Mucosa of descending colon (tissue), 3 donors: ENCODE results near the gene PFDN1. TPM values are rescaled to one million over a fixed set of nuclear protein-coding genes. Genes with fewer than 3 reads are reported as not detected.

ENCODE experiments used
- ATAC-seq: fragments of 200-7000 bp; cut with Tn5 transposase; one replicate; pipeline ENCODE4 v1.9.1; 2020; ENCODE audit warnings: mild to moderate bottlenecking, moderate library complexity
- DNase-seq, 3 donors: peaks; one replicate each; pipeline ENCODE4 v3.0.0-alpha.2; 2020
- H3K36me3 ChIP-seq: fragments of 200-600 bp; one replicate; pipeline ENCODE4 v1.8.0; 2021; ENCODE audit warnings: low read depth, mild to moderate bottlenecking
- H3K4me1 ChIP-seq: fragments of 200-600 bp; one replicate; pipeline ENCODE4 v1.8.0; 2021; ENCODE audit warnings: low read depth, mild to moderate bottlenecking
- H3K4me3 ChIP-seq: fragments of 200-600 bp; one replicate; pipeline ENCODE4 v1.8.0; 2021; ENCODE audit warnings: mild to moderate bottlenecking
- H3K9me3 ChIP-seq: fragments of 200-600 bp; one replicate; pipeline ENCODE4 v1.8.0; 2021; ENCODE audit warnings: mild to moderate bottlenecking
- intact Hi-C, 2 donors: fragments of 100-400 bp; cut with DNase I in 1 of 2; cut with micrococcal nuclease in 1 of 2; formaldehyde crosslinking; loops; one replicate each; pipeline versions ENCODE4 v1.11.0 to v1.11.1; 2022; cut with DNase I, micrococcal nuclease
- total RNA-seq, 3 donors: library from RNA; stranded (reverse); fragmentation: NEBNext Ultra II Directional in 2 of 3; extraction: Animal tissue kit (Norgen Biotek cat#: 25700) in 2 of 3; gene quantifications; one replicate each; pipeline versions ENCODE4 v1.2.1 to v1.2.4, GENCODE V29; 2021 to 2023
- TF ChIP-seq, protein P1 (sequence below): fragments of 200-600 bp; IDR thresholded peaks from one replicate; pipeline ENCODE4 v1.8.0; 2022; ENCODE audit warnings: antibody characterized with exemption, mild to moderate bottlenecking
- donor health status: DM: no; HTN: no; CAD: no; lungs with moderate emphysema.
- donor health status: DM: no; HTN: no; CAD: no.
- donor health status: DM: no; HTN: yes; CAD: no.

The PFDN1 gene
- total RNA-seq, 3 donors from 2014 or later = 33.5 to 48.0 (median 35.9) TPM

- no peaks in the 10 kb centered on the region for H3K36me3 ChIP-seq
- H3K4me3 ChIP-seq = no peak overlapping the region
- TF ChIP-seq, protein P1, sequence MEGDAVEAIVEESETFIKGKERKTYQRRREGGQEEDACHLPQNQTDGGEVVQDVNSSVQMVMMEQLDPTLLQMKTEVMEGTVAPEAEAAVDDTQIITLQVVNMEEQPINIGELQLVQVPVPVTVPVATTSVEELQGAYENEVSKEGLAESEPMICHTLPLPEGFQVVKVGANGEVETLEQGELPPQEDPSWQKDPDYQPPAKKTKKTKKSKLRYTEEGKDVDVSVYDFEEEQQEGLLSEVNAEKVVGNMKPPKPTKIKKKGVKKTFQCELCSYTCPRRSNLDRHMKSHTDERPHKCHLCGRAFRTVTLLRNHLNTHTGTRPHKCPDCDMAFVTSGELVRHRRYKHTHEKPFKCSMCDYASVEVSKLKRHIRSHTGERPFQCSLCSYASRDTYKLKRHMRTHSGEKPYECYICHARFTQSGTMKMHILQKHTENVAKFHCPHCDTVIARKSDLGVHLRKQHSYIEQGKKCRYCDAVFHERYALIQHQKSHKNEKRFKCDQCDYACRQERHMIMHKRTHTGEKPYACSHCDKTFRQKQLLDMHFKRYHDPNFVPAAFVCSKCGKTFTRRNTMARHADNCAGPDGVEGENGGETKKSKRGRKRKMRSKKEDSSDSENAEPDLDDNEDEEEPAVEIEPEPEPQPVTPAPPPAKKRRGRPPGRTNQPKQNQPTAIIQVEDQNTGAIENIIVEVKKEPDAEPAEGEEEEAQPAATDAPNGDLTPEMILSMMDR = no peak
- DNase-seq (no peak), ATAC-seq (no peak)
- peaks cover 9% of the 10 kb centered on the region for H3K4me1 ChIP-seq
- intact Hi-C loops = loop anchor here in 1 of 2 donors (10.0 kb wide), 1 partner anchor 48 kb away; no protein-coding TSS in a partner anchor
- no peaks in the 10 kb centered on the region for H3K9me3 ChIP-seq
Measured at GRCh38 chr5:140232731-140233130, 70.2 kb downstream of the PFDN1 start.

- Histone ChIP-seq H3K9me3 (no peaks in the 10 kb centered on the region), H3K4me1 (peaks cover 12% of the 10 kb centered on the region), H3K36me3 (no peaks in the 10 kb centered on the region), H3K4me3 (no peak overlapping the region)
- intact Hi-C loops = loop anchor here in 1 of 2 donors (10.0 kb wide), 1 partner anchor 46 kb away; no protein-coding TSS in a partner anchor
- DNase-seq = no peak
- TF ChIP-seq, protein P1 = no peak
- ATAC-seq = no peak
Measured at GRCh38 chr5:140230373-140230772, 72.5 kb downstream of the PFDN1 start.

DNA sequence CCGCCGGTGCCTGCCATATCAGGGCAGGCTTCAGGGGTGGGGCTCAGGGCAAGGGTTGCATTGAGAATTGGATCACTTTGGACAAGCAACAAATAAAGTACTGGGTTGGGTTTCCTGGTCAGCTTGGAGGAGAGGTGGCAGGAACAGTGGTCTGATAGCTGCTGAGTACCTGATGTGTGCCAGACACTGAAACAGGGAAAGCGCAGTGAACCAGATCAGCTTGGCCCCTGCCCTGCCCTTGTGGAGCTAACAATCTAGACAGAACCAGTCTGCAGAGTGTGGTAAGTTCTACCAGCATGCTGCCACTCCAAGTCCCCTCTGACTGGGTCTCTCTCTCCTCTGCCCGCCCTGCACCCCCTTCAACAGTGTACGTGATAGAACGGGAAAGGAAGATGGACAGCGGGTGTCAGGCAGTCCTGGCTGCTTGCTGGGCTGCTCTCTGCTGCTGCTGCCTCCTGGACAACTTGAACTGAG lies 74.5 kb downstream of the PFDN1 start:
- H3K4me1 ChIP-seq = peaks cover 16% of the 10 kb centered on the region
- no peaks in the 10 kb centered on the region for H3K36me3 ChIP-seq
- no peak overlapping the region for H3K4me3 ChIP-seq
- TF ChIP-seq, protein P1 = no peak
- ATAC-seq (peak; percentile 94), DNase-seq (peak; percentile 74 to 81 (median 76))
- H3K9me3 ChIP-seq = no peaks in the 10 kb centered on the region
- intact Hi-C loops = no loop called here

DNA sequence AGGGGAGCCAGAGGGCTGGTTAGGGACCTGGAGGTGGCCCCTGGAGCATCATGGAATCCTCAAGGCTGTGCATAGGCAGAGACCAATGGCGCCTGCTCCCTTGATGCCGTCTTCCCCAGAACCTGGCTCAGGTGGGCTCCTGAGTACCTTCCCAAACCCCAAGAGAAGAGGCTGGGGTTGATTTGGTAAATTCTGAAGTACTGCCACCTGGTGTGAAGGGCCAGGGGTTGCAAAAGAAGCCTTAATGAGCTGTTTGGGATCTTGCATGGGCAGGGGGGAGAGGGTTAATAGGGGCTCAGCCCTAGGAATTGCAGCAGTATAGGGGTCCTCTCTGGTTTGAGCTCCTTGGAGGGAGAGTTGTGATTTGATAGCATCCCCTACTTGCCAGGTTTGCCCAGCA lies 75.9 kb downstream of the PFDN1 start:
- no peaks in the 10 kb centered on the region for H3K36me3 ChIP-seq
- H3K9me3 ChIP-seq = no peaks in the 10 kb centered on the region
- TF ChIP-seq, protein P1 = no peak
- intact Hi-C loops = no loop called here
- DNase-seq (no peak), ATAC-seq (no peak)
- no peak overlapping the region for H3K4me3 ChIP-seq
- H3K4me1 ChIP-seq = peaks cover 20% of the 10 kb centered on the region

DNA sequence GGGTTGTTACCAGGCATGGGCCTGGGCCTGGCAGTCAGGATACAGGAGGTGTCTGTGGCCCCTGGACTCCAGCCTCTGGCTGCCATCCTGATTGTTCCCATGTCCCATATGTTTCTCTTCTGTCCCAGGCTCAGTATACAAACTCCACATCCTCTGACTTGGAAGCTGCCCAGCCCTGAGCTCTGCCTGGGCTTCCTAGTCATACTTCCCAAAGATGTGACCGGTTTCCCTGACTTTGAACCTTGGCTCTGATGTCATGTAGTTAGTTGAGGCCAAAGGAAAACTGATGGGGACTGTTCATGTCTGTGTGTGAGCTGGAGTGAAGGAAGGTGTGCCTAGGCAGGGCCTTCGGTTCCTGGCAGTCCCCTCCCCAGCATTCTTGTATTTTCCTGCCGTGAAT lies 77.5 kb downstream of the PFDN1 start:
- Histone ChIP-seq H3K9me3 (no peaks in the 10 kb centered on the region), H3K4me3 (no peak overlapping the region), H3K4me1 (peaks cover 26% of the 10 kb centered on the region), H3K36me3 (no peaks in the 10 kb centered on the region)
- ATAC-seq (peak; percentile 28), DNase-seq (no peak)
- TF ChIP-seq, protein P1 = no peak
- intact Hi-C loops = no loop called here

DNA sequence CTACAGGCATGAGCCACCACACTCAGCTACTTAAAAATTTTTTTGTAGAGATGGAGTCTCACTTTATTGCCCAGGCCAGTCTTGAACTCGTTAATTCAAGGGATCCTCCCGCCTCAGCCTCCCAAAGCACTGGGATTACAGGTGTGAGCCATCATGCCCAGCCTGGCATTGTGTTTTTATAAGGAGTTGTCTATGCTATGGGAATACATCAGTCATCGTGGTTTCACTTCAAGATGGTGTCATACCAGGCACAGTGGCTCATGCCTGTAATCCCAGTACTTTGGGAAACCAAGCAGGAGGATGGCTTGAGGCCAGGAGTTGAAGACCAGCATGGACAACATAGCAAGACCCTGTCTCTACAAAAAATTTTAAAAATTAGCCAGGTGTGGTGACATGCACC lies 78.2 kb downstream of the PFDN1 start:
- ATAC-seq (no peak), DNase-seq (no peak)
- Histone ChIP-seq H3K4me1 (peaks cover 31% of the 10 kb centered on the region), H3K9me3 (no peaks in the 10 kb centered on the region), H3K36me3 (no peaks in the 10 kb centered on the region), H3K4me3 (no peak overlapping the region)
- TF ChIP-seq, protein P1 = no peak
- intact Hi-C loops = no loop called here
